Omental fat pad (tissue), 4 donors: ENCODE results near the gene ESR1. TPM values are rescaled to one million over a fixed set of nuclear protein-coding genes. Genes with fewer than 3 reads are reported as not detected.

ENCODE experiments used
- ATAC-seq: fragments of 150-250 bp; one replicate; pipeline ENCODE4 v1.9.1; 2016; ENCODE audit warnings: mild to moderate bottlenecking, moderate library complexity; ENCODE audit not compliant: low FRiP score
- DNase-seq: peaks from one replicate; pipeline ENCODE4 v3.0.0-alpha.2; 2019; ENCODE audit warnings: low spot score
- CTCF ChIP-seq, 3 donors: fragments of 450-650 bp; IDR thresholded peaks; one replicate each; pipeline ENCODE4 v1.5.1; 2016 to 2017; ENCODE audit warnings: antibody characterized with exemption in 3 of 3, mild to moderate bottlenecking in 3 of 3, moderate library complexity in 2 of 3
- total RNA-seq, 4 donors: library from RNA; depleted of rRNA; stranded (reverse); fragments of >200 nt; gene quantifications; one replicate each; pipeline ENCODE4 v1.1.0, GENCODE V29; 2016

The ESR1 gene
- total RNA-seq, 4 donors from 2014 or later, result 2.3 to 4.9 (median 3.8) TPM

- no peak for ATAC-seq
- DNase-seq, result no peak
- TF ChIP-seq CTCF (IDR thresholded peaks at IDR 0.05), result no peak
Observed at GRCh38 chr6:151905072-151905471, 97.6 kb downstream of the ESR1 start.

DNA sequence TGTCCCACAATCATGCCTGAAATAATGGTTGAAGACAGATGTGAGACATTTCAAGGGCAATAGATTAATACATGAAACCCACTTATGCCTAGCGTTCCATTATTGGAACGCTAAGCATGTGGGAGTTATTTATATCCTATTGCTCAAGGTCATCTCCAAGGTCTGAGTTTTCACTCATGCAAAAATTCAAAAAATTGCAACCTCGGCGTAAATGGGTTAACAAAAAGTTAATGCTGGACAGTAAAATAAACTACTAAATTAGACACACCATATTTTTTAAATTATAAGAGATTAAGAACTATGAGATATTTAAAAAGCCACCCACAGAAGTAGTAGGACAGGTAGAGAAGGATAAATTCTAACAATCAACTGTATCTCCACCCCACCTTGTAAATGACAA lies 98.4 kb downstream of the ESR1 start:
- DNase-seq, result no peak
- TF ChIP-seq CTCF (IDR thresholded peaks at IDR 0.05), result no peak
- ATAC-seq, result no peak

GRCh38 chr6:151911401-151911800 lies 103.9 kb downstream of the ESR1 start:
- DNase-seq, result no peak
- ATAC-seq, result no peak
- TF ChIP-seq CTCF (IDR thresholded peaks at IDR 0.05), result no peak

- no peak for ATAC-seq
- no peak for TF ChIP-seq CTCF (IDR thresholded peaks at IDR 0.05)
- no peak for DNase-seq
Observed at GRCh38 chr6:151914484-151914883, 107.0 kb downstream of the ESR1 start.

GRCh38 chr6:151916075-151916474 lies 108.6 kb downstream of the ESR1 start:
- DNase-seq, result no peak
- TF ChIP-seq CTCF (IDR thresholded peaks at IDR 0.05), result no peak
- ATAC-seq, result no peak

DNA sequence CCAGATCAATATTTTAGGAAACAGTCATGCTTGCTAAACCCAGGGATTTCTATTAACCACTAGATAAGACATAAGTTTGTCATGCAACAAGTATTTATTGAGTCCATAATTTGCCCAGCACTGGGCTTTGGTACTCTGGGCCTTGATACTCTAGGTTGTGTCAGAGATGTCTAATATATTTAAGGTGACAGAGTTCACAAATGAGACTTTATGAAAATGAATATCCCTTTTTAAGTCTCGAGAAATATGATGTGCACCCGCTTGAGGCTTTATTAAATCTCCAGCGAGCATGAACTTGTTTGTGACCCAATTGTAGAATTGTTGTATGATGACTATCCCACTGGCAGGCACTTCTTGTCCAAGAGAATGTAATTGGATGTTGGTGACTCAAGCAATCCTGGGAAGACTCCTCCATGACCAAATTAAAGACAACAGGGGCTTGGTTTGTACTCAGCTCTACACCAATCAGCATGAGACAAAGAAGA lies 109.2 kb downstream of the ESR1 start:
- ATAC-seq (peak; percentile 72), DNase-seq (no peak)
- TF ChIP-seq CTCF (IDR thresholded peaks at IDR 0.05), result no peak

GRCh38 chr6:151917531-151918329 lies 110.2 kb downstream of the ESR1 start:
- ATAC-seq (peak; percentile 71), DNase-seq (no peak)
- no peak for TF ChIP-seq CTCF (IDR thresholded peaks at IDR 0.05)
